Duodenal mucosa (tissue), 2 donors: ENCODE measurements around the gene NCOA6.

Experiments used
- H3K27ac ChIP-seq: one replicate; pipeline ENCODE4 v1.7.0; 2013; ENCODE audit warnings: low read depth, low read length
- H3K27me3 ChIP-seq, 2 donors: one replicate each; pipeline ENCODE4 v1.7.0; 2013; ENCODE audit warnings: low read length in 2 of 2, control low read depth in 1 of 2; ENCODE audit not compliant: insufficient read depth in 2 of 2, control insufficient read depth in 1 of 2
- H3K36me3 ChIP-seq, 2 donors: one replicate each; pipeline ENCODE4 v1.7.0; 2013; ENCODE audit warnings: low read length in 2 of 2, control low read depth in 1 of 2; ENCODE audit not compliant: insufficient read depth in 2 of 2, control insufficient read depth in 1 of 2
- H3K4me1 ChIP-seq, 2 donors: one replicate each; pipeline ENCODE4 v1.7.0; 2013; ENCODE audit warnings: low read length in 2 of 2, control low read depth in 1 of 2; ENCODE audit not compliant: insufficient read depth in 2 of 2, control insufficient read depth in 1 of 2
- H3K4me3 ChIP-seq, 2 donors: one replicate each; pipeline ENCODE4 v1.7.0; 2013; ENCODE audit warnings: low read length in 2 of 2, low read depth in 1 of 2
- H3K9ac ChIP-seq, 2 donors: one replicate each; pipeline ENCODE4 v1.7.0; 2013; ENCODE audit warnings: low read length in 2 of 2, low read depth in 1 of 2
- H3K9me3 ChIP-seq, 2 donors: one replicate each; pipeline ENCODE4 v1.7.0; 2013; ENCODE audit warnings: low read length in 2 of 2, control low read depth in 1 of 2; ENCODE audit not compliant: control insufficient read depth in 1 of 2

The NCOA6 gene

GRCh38 chr20:34825530-34826362, at the start of gene NCOA6:
NCOA6 (minus strand) TSS chr20:34825651; CDS start chr20:34782355, 43,296 bp downstream.
- Histone ChIP-seq H3K4me1 (peaks cover 16 to 23% of the 10 kb centered on the region in 2 donors), H3K9ac (peak within 1 kb of the TSS; percentile 96 to 98), H3K4me3 (peak within 1 kb of the TSS; percentile 94 to 98), H3K9me3 (no peaks in the 10 kb centered on the region), H3K27ac (peak within 1 kb of the TSS; percentile 85), H3K36me3 (no peaks in the 10 kb centered on the region), H3K27me3 (no peaks in the 10 kb centered on the region)

- Histone ChIP-seq H3K9ac (peak overlapping the region; percentile 59 to 66), H3K9me3 (no peaks in the 10 kb centered on the region), H3K36me3 (no peaks in the 10 kb centered on the region), H3K4me3 (peak overlapping the region in 1 of 2 donors; percentile 40), H3K27ac (peak overlapping the region; percentile 91), H3K27me3 (no peaks in the 10 kb centered on the region), H3K4me1 (peaks cover 44 to 45% of the 10 kb centered on the region in 2 donors)
These were observed 48.7 kb upstream of the NCOA6 start for GRCh38 chr20:34874094-34874654.

DNA sequence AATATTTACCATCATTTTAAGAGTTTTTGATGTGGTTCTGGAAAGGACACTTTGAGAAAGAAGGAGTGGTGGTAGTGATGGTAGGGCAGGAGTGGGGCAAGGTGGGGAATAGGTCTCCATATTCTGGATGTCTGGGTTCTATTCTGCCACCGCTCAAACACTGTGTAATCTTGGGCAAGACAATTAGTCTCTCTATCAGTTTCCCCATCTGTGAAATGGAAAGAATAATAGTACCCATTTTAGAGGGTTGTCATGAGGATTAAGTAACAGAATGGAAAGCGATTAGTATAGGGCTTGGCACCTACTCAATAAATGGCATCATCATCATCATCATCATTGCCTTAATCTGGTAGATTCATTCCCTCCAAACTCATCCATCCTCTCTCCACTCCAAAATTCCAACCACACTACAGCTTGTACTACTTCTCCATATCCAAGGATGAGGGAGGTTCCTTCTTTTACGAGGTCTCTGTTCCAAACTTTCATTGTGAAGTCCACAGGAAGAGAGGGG, 48.2 kb upstream of the NCOA6 start:
- Histone ChIP-seq H3K9me3 (no peaks in the 10 kb centered on the region), H3K4me1 (peaks cover 44 to 45% of the 10 kb centered on the region in 2 donors), H3K27ac (no peak overlapping the region), H3K36me3 (no peaks in the 10 kb centered on the region), H3K4me3 (peak overlapping the region in 1 of 2 donors; percentile 82), H3K27me3 (no peaks in the 10 kb centered on the region), H3K9ac (peak overlapping the region in 1 of 2 donors; percentile 66)

GRCh38 chr20:34872622-34873224, 47.3 kb upstream of the NCOA6 start, which contains the start of gene GGT7:
GGT7 (minus strand) TSS chr20:34872856; CDS start chr20:34872815, 41 bp downstream.
- Histone ChIP-seq H3K36me3 (no peaks in the 10 kb centered on the region), H3K27me3 (no peaks in the 10 kb centered on the region), H3K9ac (peak within 1 kb of the TSS; percentile 66 to 91), H3K4me1 (peaks cover 37 to 42% of the 10 kb centered on the region in 2 donors), H3K27ac (no peak within 1 kb of the TSS), H3K9me3 (no peaks in the 10 kb centered on the region), H3K4me3 (peak within 1 kb of the TSS; percentile 82 to 84)

DNA sequence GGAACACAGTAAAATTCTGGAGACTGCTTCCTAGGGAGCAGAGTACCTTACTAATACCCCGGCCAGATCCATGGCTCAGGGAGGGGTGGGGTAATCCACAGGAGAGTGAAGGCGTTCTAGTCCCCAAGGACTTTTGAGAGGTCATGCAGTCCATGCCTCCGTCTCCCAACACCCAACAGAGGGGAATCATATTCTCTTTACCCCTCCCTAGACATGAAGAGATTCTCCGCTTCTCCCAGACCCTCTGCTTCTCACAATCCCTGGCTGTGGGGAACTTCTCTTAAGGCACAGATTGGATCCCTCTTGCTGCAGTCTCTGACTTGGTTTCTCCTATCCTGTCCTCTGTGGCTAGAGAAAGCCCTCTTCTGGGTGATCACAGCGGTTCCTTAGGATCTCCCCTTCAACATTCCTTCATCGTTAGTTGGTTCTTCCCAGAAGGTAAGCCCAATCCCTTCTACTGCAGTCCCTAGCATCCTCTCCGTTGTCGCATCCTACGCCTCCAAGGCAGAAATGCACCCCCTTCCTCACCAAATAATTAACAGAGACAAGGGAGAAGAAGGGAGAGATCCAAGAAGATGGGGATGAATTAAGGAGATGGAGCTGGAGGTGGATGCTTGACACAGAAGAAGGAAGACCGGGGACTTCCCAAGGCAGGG, 46.6 kb upstream of the NCOA6 start:
- Histone ChIP-seq H3K4me3 (peak overlapping the region; percentile 82 to 84), H3K27ac (no peak overlapping the region), H3K9ac (peak overlapping the region; percentile 59 to 91), H3K4me1 (peaks cover 37 to 42% of the 10 kb centered on the region in 2 donors), H3K36me3 (no peaks in the 10 kb centered on the region), H3K9me3 (no peaks in the 10 kb centered on the region), H3K27me3 (no peaks in the 10 kb centered on the region)

- Histone ChIP-seq H3K4me3 (no peak overlapping the region), H3K36me3 (no peaks in the 10 kb centered on the region), H3K27ac (no peak overlapping the region), H3K9me3 (no peaks in the 10 kb centered on the region), H3K9ac (no peak overlapping the region), H3K27me3 (no peaks in the 10 kb centered on the region), H3K4me1 (peaks cover 37 to 42% of the 10 kb centered on the region in 2 donors)
These were observed 46.0 kb upstream of the NCOA6 start for GRCh38 chr20:34871320-34871926.

DNA sequence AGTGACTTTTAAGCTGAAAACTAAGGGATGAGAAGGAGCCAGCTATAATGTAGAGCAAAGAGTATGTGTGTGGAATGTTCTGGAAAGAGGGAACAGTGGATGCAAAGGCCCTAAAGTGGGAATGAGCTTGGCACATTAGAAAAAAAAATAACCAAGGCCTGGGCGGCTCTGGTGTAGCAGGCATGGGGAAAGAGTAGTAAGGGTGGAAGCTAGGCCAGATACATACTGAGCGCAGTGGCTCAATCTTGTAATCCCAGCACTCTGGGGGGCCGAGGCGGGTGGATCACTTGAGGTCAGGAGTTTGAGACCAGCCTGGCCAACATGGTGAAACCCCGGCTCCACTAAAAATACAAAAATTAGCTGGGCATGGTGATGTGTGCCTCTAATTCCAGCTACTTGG, 38.8 kb upstream of the NCOA6 start:
- no peak overlapping the region for H3K9ac ChIP-seq
- H3K27me3 ChIP-seq = no peaks in the 10 kb centered on the region

GRCh38 chr20:34863421-34863965, 38.0 kb upstream of the NCOA6 start:
- H3K4me1 ChIP-seq = peaks cover 13% of the 10 kb centered on the region in 2 donors

More for the DNA sequence above, 38.8 kb upstream of the NCOA6 start:
- Histone ChIP-seq H3K4me1 (peaks cover 13% of the 10 kb centered on the region in 2 donors), H3K27ac (no peak overlapping the region), H3K9me3 (no peaks in the 10 kb centered on the region), H3K36me3 (peaks cover 0 to 6% of the 10 kb centered on the region in 2 donors), H3K4me3 (no peak overlapping the region)

GRCh38 chr20:34862724-34863123, 37.3 kb upstream of the NCOA6 start:
- Histone ChIP-seq H3K36me3 (peaks cover 0 to 6% of the 10 kb centered on the region in 2 donors), H3K4me1 (peaks cover 13% of the 10 kb centered on the region in 2 donors), H3K4me3 (no peak overlapping the region), H3K27me3 (no peaks in the 10 kb centered on the region), H3K27ac (no peak overlapping the region), H3K9me3 (no peaks in the 10 kb centered on the region), H3K9ac (no peak overlapping the region)

More at GRCh38 chr20:34863421-34863965, 38.0 kb upstream of the NCOA6 start:
- Histone ChIP-seq H3K9me3 (no peaks in the 10 kb centered on the region), H3K27me3 (no peaks in the 10 kb centered on the region), H3K9ac (no peak overlapping the region), H3K27ac (no peak overlapping the region), H3K36me3 (peaks cover 0 to 6% of the 10 kb centered on the region in 2 donors), H3K4me3 (no peak overlapping the region)
